HG03439 (cell line): Measurements from ENCODE around the gene OLFML3.
"Not testable (repeated sequence)": the region's sequence is repeated elsewhere in the genome, so short reads cannot be mapped to it uniquely, and the experiment has no call there.

Source experiments
- ATAC-seq: cut with Tn5 transposase; IDR thresholded peaks from one replicate; pipeline ENCODE4 v1.9.1; 2021; ENCODE audit warnings: mild to moderate bottlenecking, moderate library complexity; ENCODE audit not compliant: unreplicated experiment

Gene OLFML3

GRCh38 chr1:113948151-113948550 is 31.1 kb upstream of the OLFML3 start:
- ATAC-seq = not testable (repeated sequence)

GRCh38 chr1:113949007-113949406 is 30.3 kb upstream of the OLFML3 start:
- ATAC-seq = no peak

- ATAC-seq = no peak
These were observed 28.4 kb upstream of the OLFML3 start for GRCh38 chr1:113950908-113951307.

- ATAC-seq = no peak
These were observed 27.6 kb upstream of the OLFML3 start for GRCh38 chr1:113951719-113952118.

- no peak for ATAC-seq
These were observed 21.3 kb upstream of the OLFML3 start for GRCh38 chr1:113957984-113958383.

GRCh38 chr1:113958691-113959090 is 20.6 kb upstream of the OLFML3 start:
- ATAC-seq = no peak

GRCh38 chr1:113963281-113963906 is 15.9 kb upstream of the OLFML3 start:
- no peak for ATAC-seq

GRCh38 chr1:113965703-113966412 is 13.4 kb upstream of the OLFML3 start:
- no peak for ATAC-seq

GRCh38 chr1:113972954-113973353 is 6.3 kb upstream of the OLFML3 start:
- ATAC-seq = no peak

GRCh38 chr1:113975211-113975895 is 3.9 kb upstream of the OLFML3 start:
- ATAC-seq = no peak

GRCh38 chr1:113976609-113977278 is 2.5 kb upstream of the OLFML3 start:
- ATAC-seq = no peak

GRCh38 chr1:113977906-113978305 is 1.4 kb upstream of the OLFML3 start:
- ATAC-seq = no peak

- no peak for ATAC-seq
These were observed 836 bp downstream of the OLFML3 start for GRCh38 chr1:113980110-113980509.

- ATAC-seq = no peak
These were observed 3.0 kb downstream of the OLFML3 start for GRCh38 chr1:113981962-113982931.

- no peak for ATAC-seq
These were observed 3.7 kb downstream of the OLFML3 start for GRCh38 chr1:113982949-113983348.

GRCh38 chr1:113983391-113983790 is 4.1 kb downstream of the OLFML3 start:
- ATAC-seq = no peak

- ATAC-seq = no peak
These were observed 4.6 kb downstream of the OLFML3 start for GRCh38 chr1:113983826-113984225.

- ATAC-seq = no peak
These were observed 5.4 kb downstream of the OLFML3 start for GRCh38 chr1:113984710-113985109.

GRCh38 chr1:113986802-113987201 is 7.5 kb downstream of the OLFML3 start:
- ATAC-seq = no peak

- ATAC-seq = no peak
These were observed 8.0 kb downstream of the OLFML3 start for GRCh38 chr1:113987259-113987658.
